HK-2 (cell line): ENCODE measurements around the gene CTSA.
"Not testable (repeated sequence)": the region's sequence is repeated elsewhere in the genome, so short reads cannot be mapped to it uniquely, and the experiment has no call there.

Experiments
- DNase-seq: peaks from one replicate; pipeline ENCODE4 v3.0.0-alpha.2; 2018; ENCODE audit not compliant: unreplicated experiment

CTSA gene

DNA sequence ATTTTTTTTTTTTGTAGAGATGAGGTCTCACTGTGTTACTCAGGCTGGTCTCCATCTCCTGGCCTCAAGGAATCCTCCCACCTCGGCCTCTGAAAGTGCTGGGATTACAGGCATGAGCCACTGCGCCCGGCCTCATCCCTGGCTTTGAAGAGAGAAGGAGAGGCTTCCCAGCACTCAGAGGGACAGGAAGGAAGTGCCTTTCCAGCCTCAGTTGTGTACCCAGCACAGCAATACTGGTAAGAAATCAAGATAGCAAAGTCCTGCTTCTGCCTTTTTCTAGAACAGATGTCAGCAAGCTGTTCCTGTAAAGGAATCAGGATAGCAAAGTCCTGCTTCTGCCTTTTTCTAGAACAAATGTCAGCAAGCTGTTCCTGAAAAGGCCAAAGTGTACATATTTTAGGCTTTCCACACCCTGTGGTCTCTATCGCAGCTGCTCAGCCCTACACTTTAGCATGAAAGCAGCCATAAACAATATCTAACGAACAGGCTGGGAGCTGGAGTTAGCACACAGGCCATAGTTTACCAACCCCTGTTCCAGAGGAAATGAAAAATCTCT lies 27.1 kb downstream of the CTSA start:
- no peak for DNase-seq

DNA sequence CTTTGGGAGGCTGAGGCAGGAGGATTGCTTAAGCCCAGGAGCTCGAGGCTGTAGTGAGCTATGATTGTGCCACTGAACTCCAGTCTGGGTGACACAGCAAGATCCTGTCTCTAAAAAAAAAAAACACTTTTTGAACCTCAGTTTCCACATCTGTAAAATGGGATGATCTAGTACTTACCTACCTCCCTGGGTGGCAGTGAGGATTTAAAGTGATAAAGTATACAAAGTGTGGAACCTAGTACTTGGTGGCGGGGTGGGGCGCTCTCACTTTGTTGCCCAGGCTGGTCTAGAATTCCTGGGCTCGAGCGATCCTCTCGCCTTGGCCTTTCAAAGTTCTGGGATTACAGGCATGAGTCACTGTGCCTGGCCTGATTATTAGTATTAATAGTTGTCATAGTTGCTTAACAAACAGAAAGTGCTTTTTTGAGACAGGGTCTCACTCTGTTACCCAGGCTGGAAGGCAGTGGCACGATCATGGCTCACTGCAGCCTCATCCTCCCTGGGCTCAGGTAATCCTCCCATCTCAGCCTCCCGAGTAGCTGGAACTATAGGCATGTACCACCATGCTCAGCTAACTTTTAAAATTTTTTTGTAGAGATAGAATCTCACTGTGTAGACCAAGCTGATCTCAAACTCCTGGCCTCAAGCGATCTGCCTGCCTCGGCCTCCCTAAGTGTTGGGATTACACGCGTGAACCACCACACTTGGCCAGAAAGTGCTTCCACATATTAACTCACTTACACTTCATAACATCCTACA lies 27.8 kb downstream of the CTSA start:
- no peak for DNase-seq

DNA sequence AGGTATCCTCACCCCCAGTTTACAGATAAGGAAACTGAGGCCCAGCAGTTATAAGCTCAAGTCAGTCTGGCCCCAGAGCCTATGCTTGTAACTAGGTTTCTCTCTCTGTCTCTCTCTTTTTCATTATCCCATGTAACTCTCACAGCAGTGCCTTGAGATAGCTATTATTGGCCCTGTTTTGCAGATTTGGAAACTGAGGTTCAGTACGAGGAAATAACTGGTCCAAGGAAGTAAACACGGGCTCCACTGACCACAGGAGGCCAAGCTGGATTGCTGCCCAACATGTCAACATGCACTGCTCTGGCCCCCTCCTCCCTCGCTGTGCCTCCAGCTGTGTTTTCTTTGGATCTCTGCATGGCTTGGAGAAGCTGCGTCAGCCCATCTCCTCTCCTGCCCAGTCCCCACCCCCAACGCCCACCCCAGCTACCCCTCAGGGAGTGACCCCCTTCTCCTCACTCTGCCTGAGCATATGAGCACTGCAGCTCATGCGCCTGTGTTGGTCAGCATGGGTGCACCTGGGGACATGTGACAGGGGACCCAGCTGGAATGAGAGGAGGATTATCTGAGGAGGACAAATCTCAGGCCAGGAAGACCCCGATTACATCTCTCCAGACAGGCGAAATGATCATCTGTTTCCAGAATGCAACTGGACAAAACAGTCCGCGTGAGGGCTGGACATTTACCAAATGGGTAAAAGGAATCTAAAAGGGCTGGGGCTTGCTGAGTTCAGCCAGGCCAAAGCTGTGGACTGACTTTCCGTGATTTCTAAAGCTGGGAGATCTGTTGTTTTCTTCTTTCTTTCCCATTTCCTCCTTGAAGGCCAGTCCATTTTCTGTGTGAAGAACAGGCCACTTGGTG lies 28.6 kb downstream of the CTSA start:
- DNase-seq: no peak

DNA sequence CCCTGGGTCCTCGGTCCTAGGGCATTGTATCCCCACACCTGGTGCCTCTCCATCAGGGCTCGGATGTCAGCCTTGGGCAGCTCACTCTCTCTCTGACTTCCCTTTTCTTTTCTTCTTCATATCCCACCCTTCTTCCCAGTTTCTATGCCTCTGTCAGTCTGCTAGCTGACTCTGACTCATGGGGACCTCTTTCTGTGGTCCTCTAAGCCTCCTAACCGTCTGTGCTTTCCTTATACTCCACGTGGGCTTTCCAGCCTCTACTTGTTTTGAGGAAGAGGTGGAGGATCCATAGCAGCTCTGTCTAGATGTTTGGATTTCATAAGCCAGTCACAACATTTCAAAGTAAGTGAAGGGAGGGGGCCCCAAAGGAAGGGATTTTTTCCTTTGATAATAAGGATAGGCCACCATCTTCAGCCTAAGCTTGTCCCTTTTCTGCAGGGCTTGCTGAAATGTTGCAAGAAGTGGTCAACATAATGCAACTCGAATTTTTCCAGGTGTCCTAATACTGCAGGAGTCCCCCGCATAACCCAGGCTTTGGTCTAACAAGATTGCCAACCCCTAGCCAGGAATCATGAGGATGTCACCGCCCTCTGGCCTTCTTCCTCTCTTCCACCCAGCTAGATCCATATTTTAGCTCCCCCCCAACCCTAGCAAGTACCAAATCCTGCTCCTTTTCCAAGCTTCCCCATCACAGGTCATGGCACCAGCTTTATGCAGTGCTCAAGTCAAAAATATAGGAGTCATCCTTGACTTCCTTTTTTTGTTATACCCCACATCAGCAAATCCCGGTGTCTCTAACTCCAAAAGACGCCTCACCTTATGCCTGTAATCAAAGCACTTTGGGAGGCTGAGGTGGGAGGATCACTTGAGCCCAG lies 29.6 kb downstream of the CTSA start:
- DNase-seq: no peak

DNA sequence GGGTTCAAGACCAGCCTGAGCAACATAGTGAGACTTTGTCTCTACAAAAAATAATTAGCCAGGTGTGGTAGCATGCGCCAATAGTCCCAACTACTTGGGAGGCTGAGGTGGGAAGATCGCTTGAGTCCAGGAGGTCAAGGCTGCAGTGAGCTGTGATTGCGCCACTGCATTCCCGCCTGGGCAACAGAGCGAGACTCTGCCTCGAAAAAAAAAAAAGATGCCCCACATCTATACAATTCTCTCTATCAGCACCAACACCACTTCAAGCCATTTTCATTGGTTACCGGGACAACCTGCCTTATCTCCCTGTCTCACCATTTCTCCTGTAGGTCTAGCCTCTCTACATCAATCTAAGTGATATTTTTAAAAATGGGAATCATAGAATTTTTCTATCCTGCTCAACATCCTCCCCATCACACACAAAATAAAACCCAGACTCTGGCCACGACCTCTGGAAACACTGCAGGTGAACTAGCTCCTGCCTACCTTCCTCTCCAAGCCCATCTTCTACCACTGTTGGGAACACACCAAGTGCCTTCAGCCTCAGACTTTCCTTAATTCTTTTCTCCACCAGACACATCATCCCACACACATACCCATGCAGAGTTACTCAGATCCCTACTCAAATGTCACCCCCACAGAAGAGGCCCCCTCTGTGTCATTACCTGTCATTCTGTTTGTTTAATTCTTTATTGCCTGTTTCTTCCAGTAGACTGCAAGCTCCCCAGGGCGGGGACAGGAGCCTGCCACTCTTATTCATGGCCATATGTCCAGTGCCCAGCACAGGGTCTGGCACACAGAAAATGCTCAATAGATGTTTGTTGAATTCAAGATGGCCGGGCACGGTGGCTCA lies 30.4 kb downstream of the CTSA start:
- no peak for DNase-seq

DNA sequence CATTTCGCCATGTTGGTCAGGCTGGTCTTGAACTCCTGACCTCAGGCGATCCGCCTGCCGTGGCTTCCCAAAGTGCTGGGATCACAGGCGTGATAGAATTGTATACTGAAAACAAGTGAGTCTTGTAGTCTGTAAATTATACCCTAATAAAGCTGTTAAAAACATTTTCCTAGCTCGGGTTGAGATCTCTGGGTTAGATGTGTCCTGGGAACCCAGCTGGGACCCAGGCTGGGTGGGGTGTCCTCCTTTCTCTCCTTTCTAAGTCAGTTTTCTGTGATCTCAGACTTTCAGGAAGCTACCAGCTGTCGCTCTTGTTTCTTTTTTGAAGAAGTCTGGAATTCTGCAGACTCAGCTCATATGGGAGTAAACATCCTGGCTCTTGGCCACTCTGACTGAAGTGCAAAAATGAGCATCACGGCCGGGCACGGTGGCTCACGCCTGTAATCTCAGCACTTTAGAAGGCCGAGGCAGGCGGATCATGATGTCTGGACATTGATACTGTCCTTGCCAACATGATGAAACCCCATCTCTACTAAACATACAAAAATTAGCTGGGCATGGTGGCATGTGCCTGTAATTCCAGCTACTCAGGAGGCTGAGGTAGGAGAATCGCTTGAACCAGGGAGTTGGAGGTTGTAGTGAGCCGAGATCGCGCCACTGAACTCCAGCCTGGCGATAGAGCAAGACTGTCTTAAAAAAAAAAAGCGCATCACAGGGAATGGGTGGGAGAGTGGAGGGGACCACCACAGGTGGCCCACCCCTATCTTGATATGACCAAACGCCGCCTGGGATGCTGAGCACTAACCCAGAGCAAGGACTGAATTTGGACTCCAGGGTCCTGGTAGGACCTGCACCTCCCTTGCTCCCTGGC lies 33.5 kb downstream of the CTSA start:
- DNase-seq: no peak

DNA sequence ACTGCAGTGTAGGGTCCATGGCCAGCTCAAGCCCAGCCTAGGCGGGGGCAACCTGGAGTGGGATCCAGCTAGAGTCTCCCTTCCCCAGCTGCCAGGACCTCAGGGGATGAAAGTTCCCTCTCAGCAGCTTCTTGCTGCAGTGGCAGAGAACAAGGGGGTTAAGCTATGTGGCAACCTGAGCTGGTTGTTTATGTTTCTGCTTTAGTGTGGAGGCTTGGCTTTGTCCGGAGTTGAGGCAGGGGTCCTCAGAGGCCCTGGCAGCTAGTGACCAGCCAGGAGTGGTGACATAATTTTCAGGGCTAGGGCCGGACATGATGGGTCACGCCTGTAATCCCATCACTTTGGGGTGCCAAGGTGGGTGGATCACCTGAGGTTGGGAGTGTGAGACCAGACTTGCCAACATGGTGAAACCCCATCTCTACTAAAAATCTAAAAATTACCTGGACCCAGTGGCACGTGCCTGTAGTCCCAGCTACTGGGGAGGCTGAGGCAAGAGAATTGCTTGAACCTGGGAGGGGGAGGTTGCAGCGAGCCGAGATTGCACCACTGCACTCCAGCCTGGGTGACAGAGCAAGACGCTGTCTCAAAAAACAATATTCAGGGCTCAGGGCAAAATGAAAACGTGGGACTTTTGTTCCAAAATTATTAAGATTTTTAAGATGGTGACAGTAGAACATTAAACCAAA lies 34.8 kb downstream of the CTSA start:
- no peak for DNase-seq

DNA sequence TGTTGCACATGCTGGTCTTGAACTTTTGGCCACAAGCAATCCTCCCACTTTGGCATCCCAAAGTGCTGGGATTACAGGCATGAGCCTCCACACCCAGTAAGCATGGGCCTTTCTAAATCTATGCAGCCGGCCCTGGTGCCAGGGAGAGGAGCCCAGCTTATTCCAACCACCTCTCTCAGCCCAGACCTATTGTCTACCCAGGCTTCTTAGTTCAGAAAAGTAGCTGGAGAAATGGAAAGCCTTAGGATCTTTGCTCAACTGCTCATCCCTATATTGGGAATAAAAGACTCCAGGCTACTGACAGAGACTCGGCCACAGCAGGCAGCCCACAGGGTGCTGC lies 35.6 kb downstream of the CTSA start:
- no peak for DNase-seq

DNA sequence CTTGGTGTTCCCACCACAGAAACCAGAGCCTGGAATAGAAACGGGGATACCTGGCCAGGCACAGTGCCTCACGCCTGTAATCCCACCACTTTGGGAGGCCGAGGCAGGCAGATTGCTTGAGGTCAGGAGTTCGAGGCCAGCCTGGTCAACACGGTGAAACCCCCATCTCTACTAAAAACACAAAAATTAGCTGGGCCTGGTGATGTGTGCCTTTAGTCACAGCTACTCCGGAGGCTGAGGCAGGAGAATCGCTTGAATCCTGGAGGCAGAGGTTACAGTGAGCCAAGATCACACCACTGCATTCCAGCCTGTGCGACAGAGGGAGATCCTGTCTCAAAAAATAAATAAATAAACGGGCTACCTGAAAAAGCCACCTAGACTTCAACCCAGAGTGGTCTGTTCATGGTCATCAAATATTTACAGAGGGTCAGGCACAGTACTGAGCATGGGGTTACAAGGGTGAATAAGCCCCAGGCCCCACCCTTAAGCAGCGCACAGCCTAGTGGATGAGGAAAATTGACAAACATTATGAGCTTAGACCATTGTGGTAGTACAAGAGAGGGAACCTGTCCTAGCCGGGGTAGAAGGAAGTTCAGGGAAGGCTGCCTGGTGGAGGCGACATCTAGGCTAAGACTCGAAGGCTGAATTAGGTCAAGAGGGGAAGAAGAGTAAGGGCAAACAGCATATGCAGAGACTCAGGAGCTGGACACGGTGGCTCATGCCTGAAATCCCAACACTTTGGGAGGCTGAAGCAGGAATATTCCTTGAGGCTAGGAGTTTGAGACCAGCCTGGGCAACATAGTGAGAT lies 36.1 kb downstream of the CTSA start:
- no peak for DNase-seq

DNA sequence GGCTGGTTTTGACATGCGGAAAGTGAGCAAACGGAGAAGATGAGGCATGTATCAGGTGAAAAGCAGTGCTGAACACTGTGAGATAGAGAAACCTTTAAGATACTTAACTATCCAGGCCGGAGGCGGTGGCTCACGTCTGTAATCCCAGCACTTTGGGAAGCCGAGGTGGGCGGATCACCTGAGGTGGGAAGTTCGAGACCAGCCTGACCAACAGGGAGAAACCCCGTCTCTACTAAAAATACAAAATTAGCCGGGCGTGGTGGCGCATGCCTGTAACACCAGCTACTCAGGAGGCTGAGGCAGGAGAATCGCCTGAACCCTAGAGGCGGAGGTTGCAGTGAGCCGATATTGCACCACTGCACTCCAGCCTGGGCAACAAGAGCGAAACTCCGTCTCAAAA lies 40.5 kb downstream of the CTSA start:
- not testable (repeated sequence) for DNase-seq

DNA sequence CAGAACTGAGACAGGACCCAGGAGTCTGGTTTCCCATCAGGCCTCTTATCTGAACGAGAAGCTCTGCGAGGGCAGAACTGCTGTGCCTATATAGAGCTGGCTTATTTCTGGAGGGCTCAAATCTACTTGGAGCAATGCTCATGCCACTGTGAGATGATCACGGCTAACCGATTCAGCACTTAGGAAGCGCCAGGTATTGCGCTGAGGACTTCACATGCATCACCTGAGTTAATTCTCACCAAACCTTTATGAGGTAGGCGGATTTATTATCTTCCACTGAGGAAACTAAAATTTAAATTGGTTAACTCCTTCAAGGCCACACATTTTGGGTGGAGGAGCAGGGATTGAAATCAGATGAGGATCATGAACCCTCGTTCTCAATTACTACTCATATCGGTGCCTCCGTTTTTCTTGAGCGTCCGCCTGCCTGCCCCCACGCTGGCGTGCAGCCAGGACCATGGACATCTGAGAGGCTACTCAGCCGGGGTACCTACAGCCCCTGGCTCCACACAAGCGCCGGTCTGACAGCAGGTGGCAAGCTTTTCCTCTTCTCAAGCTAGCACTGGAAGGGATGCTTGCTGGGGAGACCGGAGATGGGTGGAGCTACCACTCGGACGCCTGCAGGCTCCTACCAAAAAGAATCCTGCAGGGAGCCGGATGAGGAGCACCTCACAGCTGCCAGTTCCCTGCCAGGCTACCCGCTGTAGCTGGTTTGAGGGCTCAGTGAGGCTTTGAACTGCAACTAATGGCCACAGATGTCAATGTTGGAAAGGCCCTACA lies 42.3 kb downstream of the CTSA start:
- DNase-seq: peak; percentile 89

DNA sequence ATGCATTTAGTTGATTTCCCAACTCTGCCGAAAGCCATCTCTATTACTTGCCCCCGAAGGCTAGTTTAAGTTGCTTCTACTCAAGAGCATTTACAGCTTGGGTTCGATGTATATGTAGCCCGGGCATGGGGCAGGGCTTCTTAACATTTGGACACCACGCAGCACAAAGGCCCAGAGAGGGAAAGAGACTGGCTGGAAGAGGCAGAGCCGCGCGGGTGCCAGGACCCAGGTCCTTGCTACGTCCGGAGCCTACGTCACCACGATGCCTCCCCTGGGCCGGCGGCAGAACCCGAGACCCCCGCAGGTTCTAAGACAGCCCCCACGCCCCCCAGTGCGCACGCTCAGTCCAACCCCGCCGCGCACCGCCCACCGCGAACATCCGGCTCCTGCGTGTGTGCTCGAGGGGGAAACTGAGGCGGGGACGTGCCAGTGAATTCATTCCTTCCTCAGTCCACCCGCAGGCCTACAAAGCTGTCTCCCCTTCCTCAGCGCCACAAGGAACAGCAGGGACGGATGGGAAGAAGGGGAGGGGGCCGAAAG lies 43.0 kb downstream of the CTSA start:
- DNase-seq: no peak

DNA sequence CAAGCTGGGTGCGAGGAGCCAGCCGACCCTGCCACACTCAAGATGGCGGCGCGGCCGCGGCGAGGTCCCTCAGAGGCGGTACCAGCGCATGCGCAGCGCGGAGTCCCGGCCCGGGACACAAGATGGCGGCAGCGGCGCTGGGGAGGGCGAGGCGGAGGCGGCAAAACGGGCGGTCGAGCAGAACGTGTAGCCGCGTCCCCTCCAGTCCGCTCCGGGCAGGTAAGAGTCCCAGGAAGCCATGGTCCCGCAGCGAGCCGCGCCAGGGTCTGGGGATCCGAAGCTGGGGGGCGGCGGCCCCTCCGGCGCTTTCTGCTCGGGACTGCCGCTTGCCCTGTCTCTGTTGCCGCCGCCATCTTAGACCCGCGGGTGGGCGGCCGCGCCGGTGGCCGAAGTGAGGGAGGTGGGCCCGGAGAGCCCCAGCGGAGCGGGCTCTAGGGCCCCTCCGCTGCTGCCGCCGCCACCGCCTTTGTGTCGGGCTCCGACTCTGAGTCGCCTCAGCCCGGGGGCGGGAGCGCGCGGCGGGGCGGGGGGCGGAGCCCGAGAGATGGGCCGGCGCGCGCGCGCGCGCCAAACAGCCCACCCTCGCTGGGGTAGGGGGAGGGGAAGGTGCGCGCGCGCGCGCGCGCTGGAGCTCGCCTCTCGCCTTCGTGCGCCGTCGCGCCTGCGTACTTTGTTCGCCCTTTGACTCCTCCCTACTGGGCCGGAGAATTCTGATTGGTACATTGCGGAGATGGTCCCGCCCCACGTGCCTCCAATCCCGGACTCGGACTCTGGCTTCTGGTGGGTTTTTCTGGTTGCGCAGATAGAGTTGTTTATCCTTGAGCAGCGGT lies 43.7 kb downstream of the CTSA start, which contains the start of gene PCIF1:
PCIF1 (plus strand) TSS at position 98 of the 830 bp plus-strand sequence. CDS start 4,317 bp downstream, outside the sequence.
- peak; percentile 100 for DNase-seq

DNA sequence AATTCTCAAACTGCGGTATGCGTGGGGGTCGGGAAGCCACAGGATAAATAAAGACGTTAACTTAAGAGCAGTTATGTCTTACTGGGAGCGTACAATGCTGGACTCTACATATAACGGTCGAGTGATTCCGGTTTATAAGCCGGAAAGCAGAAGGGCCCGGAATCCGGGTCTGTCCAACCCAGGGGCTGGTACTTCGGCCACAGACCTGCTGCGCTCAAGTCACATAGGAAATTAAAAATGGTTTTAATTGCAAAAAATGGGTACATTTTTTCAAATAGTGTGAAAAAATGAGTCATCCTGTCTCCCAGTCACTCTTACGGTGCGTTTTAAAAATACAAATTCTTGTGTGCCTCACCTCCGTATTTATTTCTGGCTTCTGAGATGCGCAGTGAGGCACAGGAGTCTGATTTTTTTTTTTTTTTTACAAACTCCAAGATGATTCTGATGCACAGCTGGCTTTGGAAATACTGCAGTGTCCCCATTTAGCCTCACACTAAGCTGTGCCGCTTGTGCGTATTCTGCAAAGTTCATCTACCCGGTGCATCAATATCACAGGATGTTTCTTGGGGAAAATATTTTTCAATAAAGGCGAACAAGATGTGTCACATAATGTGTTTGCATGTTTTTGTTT lies 44.4 kb downstream of the CTSA start:
- DNase-seq: no peak

DNA sequence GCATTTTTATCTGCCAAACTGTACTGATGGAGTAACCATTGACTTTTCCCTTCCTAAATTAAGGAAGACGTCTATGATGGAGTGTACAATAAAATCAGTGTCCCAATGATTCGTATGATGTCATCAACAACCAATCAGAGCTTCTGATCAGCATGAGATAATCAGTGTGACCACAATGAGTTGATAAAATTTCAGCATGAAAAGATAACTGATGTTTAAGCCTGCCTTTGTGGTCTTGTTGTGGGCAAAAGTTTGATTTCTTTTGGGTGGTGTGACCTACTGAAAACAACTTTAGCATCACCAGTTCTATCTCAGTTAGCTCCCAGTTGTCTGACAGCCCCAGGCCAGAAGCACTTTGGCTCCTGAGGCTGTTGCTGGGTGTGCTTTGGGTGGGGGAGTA lies 46.6 kb downstream of the CTSA start:
- no peak for DNase-seq
